ENCODE results near the gene SRSF5.

The SRSF5 gene

GRCh38 chr14:69789118-69789640 lies 22.2 kb downstream of the SRSF5 start:
- DNase-seq (ENCODE audit: low read depth): no peak
- no peak for TF ChIP-seq CTCF (conservative IDR thresholded peaks at IDR 0.05; ENCODE audit: control insufficient read depth, insufficient read depth, low read depth, low read length)
- no peak overlapping the region for H3K4me3 ChIP-seq (ENCODE audit: control insufficient read depth, low read depth, low read length)

DNA sequence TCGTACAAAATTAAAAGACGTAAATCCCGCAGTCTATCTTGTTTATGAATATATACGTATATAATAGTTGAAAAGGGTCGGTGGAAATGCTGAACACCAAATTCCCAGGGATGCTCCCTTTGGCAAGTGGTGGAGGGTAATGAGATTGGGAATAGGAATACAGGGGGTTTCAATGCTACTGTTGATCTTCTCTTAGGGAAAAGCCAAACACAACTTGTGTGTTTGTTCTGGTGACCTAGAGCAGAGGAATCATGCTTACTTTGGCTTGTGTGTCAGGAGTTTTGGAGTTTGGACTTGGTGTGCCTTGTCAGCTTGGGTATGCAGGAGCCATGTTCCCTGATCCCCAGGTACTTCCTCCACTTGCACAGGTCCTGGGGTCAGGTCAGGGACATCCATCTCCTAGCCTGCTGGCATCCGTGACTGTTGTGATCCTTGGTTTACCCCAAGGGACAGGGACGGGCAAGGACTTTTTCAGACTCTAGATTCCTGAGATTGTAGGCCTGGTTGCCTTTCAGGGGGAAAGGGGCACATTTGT lies 26.0 kb downstream of the SRSF5 start:
- no peak for TF ChIP-seq CTCF (conservative IDR thresholded peaks at IDR 0.05; ENCODE audit: control insufficient read depth, insufficient read depth, low read depth, low read length)
- H3K4me3 ChIP-seq (ENCODE audit: control insufficient read depth, low read depth, low read length): no peak overlapping the region
- DNase-seq (ENCODE audit: low read depth): no peak

DNA sequence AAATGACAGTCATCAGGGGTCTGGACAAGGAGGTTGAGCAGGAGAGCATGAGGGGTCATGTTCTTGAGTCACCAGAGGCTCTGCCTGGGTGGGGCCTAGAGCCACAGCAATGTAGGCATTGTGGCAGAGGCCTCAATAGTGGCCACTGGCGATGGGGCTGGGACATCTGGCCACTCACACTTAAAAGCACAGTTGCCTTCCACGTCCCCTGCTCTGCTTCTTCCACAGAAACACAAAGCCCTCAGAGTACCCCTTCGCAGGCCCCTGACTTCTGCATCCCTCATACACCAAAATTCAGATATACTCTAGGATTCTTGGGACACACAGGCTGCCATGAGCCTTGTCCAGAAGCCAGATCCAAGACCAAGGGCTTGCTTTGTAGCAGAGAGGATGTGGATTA lies 27.8 kb downstream of the SRSF5 start:
- TF ChIP-seq CTCF (conservative IDR thresholded peaks at IDR 0.05; ENCODE audit: control insufficient read depth, insufficient read depth, low read depth, low read length): no peak
- no peak overlapping the region for H3K4me3 ChIP-seq (ENCODE audit: control insufficient read depth, low read depth, low read length)
- no peak for DNase-seq (ENCODE audit: low read depth)

DNA sequence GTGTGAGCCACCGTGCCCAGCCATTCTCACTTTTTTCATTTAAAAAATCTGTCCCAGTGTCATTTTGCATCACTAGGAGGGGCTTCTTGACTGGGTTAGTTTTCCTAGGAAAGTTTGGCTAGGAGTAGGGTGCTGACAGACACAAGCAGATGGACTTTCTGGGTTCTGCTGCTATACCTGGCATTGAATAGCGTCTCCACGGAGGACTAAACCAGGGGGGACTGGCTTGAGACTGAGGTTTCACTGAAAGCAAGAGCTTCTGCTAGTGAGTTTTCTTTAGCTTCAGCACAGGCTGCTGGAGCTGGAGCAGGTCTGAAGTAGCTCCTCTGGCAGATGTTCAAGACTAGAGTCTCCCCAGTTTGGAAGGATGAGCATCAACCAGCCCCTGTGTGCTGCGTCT lies 28.7 kb downstream of the SRSF5 start:
- no peak for DNase-seq (ENCODE audit: low read depth)
- TF ChIP-seq CTCF (conservative IDR thresholded peaks at IDR 0.05; ENCODE audit: control insufficient read depth, insufficient read depth, low read depth, low read length): no peak
- no peak overlapping the region for H3K4me3 ChIP-seq (ENCODE audit: control insufficient read depth, low read depth, low read length)

- no peak within 1 kb of the TSS for H3K4me3 ChIP-seq (ENCODE audit: control insufficient read depth, low read depth, low read length)
- no peak for TF ChIP-seq CTCF (conservative IDR thresholded peaks at IDR 0.05; ENCODE audit: control insufficient read depth, insufficient read depth, low read depth, low read length)
- DNase-seq (ENCODE audit: low read depth): no peak
Observed at GRCh38 chr14:69796797-69797500, 30.0 kb downstream of the SRSF5 start, which contains the start of gene SLC10A1. Gene SLC10A1 (minus strand): TSS chr14:69797241. CDS start chr14:69797155, 86 bp downstream.

DNA sequence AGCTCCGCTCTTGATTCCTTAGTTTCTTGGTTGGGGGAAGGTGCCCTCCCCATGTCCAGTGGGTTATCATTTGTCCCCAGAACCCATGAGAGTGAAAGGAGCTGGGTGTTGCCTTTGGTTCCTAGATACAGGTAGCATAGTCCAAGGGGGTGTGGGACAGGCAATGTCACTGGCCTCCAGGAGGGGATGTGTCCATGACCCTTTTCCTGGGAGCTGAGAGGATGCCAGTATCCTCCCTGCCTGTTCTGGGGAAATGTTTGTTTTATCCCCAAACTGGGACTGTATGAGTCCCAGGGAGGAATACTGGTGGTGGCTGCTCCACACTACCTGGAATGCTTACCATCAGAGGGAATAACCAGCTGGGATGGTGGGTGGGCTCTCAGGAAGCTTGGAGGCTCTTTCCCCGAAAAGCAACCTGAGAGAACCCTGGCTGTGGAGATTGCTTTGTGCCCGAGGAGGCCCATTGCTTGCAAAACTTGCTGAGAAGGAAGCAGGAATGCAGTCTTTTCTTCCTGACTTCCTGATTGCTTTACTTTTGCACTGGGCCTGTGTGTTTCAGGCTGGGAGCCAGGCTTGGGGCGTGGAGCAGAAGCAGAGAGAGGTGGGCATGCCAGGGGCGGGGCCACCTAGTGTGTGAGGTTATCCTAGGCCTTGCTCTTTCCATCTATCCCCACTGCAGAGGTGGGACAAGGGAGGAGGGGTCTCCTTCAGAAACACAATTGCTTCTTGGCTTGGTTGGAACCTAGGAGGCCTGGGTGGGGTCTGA lies 30.8 kb downstream of the SRSF5 start:
- DNase-seq (ENCODE audit: low read depth): no peak
- no peak for TF ChIP-seq CTCF (conservative IDR thresholded peaks at IDR 0.05; ENCODE audit: control insufficient read depth, insufficient read depth, low read depth, low read length)
- H3K4me3 ChIP-seq (ENCODE audit: control insufficient read depth, low read depth, low read length): no peak overlapping the region
